Stimulated activated effector memory CD8-positive, alpha-beta T cell treated with anti-CD3 and anti-CD28 coated beads, Interleukin-12 subunit alpha, Interleukin-12 subunit beta, amount 100 ng/mL, for 72 hours (primary cell): Measurements from ENCODE around the gene PRDX3.

Experiments
- ATAC-seq: fragments of 150-1000 bp; cut with Tn5 transposase; 2 replicates; pipeline ENCODE4 v1.10.0; 2021
- DNase-seq, 2 donors: peaks; one replicate each; pipeline ENCODE4 v3.0.0; 2021 to 2022; ENCODE audit warnings: low spot score in 2 of 2
- H3K27ac Mint-ChIP-seq: one replicate; pipeline ENCODE4 v1.8.0; 2022; ENCODE audit warnings: mild to moderate bottlenecking, mixed read lengths
- H3K36me3 Mint-ChIP-seq: one replicate; pipeline ENCODE4 v1.8.0; 2022; ENCODE audit warnings: mild to moderate bottlenecking, mixed read lengths
- H3K4me1 Mint-ChIP-seq: one replicate; pipeline ENCODE4 v1.8.0; 2022; ENCODE audit warnings: mixed read lengths
- H3K4me3 Mint-ChIP-seq: one replicate; pipeline ENCODE4 v1.8.0; 2022; ENCODE audit warnings: mild to moderate bottlenecking, mixed read lengths
- H3K9me3 Mint-ChIP-seq: one replicate; pipeline ENCODE4 v1.8.0; 2022; ENCODE audit warnings: mixed read lengths

Gene PRDX3

DNA sequence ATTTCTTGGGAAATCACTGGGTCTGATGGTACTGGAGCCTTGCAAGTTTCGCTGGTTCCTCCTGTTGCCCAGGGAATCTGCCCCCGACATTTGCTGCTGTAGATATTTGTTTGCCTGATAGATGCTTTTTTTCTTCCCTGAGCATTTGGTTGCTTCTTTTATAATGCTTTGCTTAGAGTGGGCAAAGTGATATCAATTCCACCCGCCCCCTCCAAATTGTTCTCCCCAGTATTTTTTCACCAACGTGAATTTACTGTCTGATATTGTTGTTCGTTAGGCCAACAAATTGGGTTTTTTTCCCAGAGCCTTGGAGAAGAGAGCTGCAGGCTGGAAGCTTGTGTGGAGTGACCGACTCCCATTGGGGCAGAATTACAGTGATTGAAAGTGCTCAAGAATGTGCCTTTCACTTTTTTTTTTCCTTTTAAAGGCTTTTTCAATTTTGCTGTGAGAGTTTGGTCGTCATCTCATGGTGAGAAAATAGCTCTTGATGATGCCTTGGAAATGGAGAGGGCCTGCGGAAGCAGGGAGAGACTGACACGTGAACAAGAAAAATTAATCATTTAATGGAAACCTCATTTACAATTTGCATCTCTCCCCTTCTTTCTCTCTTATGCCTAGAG, 31.2 kb upstream of the PRDX3 start:
- Mint-ChIP-seq H3K4me3 (peak overlapping the region; percentile 85), H3K9me3 (no peaks in the 10 kb centered on the region), H3K4me1 (peaks cover 48% of the 10 kb centered on the region), H3K27ac (no peak overlapping the region), H3K36me3 (peaks cover 14% of the 10 kb centered on the region)
- ATAC-seq (no peak), DNase-seq (no peak)

DNA sequence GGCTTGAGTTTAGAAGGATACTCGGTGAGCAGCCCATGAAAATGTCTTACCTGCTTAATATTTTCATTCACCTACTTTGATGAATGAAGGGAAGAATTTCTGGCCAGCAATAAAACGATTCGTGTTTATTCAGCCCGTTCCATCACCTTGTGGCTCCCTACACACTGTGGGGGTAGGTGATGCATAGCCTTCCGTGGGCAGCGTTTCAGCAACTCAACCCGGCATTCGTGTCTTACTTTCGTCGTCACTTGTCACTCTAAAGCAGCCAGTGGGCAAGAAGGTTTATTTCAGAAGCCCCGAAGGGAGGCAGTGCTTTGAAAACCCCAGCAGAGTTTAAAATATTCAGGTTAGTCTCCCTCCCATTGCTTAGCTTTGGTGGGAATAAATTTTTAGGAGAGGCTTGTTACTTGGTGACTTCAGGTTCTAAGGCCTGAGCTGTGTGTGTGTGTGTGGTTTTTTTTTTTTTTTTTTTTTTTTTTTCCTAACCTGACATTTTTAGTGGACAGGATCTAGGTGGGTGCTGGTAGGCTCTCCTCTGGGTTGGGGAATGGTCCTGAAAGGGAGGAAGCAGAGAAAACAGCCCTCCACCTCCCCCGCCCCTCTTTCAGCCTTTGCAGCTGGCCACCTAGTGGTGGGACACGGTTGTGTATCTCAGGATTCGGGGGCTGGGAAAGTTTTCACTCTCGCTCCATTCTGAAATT, 30.6 kb upstream of the PRDX3 start:
- no peaks in the 10 kb centered on the region for H3K9me3 Mint-ChIP-seq
- peak overlapping the region; percentile 85 for H3K4me3 Mint-ChIP-seq
- peaks cover 48% of the 10 kb centered on the region for H3K4me1 Mint-ChIP-seq

DNA sequence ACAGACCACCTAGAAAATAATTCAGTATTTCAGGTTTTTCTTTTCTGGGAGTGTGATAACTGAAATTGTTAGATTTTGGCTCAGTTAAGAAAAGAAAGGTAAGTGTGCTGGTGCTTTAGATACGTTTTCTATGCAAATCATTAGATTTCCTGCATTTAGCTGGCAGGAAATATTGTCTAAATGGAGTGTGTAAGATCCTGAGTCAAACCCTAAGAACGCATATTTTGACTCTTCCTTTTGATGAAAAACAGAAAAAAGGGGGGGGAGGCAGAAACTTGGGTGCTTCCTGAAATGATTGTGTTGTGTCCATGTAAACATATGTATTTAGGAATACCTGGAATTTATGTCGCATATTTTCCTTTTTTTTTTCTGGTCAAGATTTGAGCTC, 29.9 kb upstream of the PRDX3 start:
- DNase-seq (no peak), ATAC-seq (no peak)
- H3K4me3 Mint-ChIP-seq = peak overlapping the region; percentile 85
- peak overlapping the region; percentile 75 for H3K27ac Mint-ChIP-seq
- H3K9me3 Mint-ChIP-seq = no peaks in the 10 kb centered on the region
- peaks cover 48% of the 10 kb centered on the region for H3K4me1 Mint-ChIP-seq
- peaks cover 14% of the 10 kb centered on the region for H3K36me3 Mint-ChIP-seq

More for the DNA sequence above, 30.6 kb upstream of the PRDX3 start:
- Mint-ChIP-seq H3K27ac (peak overlapping the region; percentile 75), H3K36me3 (peaks cover 14% of the 10 kb centered on the region)
- ATAC-seq (peak; percentile 63), DNase-seq (peak; percentile 28 to 76)

DNA sequence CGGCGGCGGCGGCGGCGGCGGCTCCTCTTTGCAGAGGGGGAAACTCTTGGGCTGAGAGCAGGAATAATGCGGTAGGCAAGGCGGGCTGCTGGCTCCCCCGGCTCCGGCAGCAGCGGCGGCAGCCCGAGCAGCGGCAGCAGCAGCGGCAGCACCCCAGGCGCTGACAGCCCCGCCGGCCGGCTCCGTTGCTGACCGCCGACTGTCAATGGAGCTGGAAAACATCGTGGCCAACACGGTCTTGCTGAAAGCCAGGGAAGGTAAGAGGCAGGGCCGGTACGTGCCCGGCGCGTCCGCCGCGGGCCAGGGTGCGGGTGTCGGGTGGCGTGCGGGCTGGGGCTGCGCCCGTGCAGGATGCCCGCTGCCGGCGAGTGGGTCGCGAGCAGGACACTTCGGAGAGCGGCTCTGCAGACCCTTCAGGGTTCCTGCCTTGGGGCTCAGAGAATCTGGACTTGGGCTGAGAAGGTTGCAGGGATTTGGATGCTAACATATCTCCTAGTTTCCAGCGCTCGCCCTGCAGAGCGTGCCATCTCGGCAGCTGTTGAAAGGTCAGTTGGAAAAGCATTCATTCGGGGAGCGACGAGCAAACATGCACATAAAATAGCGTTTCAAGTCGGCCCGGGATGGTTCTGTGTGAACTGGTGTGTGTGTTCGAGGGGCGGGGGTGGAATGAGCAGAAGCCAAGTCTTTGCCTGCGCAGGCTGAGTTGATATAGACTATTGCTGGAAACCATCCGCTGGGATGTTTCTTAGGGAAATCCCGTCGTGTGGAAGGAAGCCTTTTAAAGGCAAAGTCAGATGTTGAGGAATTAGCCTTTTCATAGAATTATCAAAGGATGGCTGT, 29.3 kb upstream of the PRDX3 start:
- H3K36me3 Mint-ChIP-seq = peaks cover 12% of the 10 kb centered on the region
- H3K27ac Mint-ChIP-seq = peak overlapping the region; percentile 75
- peaks cover 48% of the 10 kb centered on the region for H3K4me1 Mint-ChIP-seq
- H3K4me3 Mint-ChIP-seq = peak overlapping the region; percentile 85
- peak; percentile 42 to 81 for DNase-seq
- ATAC-seq = peak; percentile 8
- H3K9me3 Mint-ChIP-seq = no peaks in the 10 kb centered on the region

DNA sequence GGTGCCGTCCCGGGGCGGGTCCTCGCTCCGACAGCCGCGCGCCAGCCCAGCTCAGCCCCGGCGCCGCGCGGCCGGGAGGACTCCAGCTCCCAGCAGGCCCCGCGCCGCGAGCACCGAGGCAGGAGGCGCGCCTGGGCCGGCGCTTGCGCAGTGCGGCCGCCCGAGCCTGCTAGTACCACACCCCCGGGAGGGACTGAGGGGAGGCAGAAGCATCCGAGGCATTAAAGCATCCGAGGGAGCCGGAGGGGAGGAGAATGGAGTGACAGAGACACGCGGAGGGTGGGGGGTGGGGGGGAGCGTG, 28.7 kb upstream of the PRDX3 start, which contains the start of gene GRK5:
TSS of gene GRK5 (plus strand) at position 206 of the 301 bp plus-strand sequence. CDS start 347 bp downstream, outside the sequence.
- Mint-ChIP-seq H3K4me3 (peak within 1 kb of the TSS; percentile 94), H3K4me1 (peaks cover 41% of the 10 kb centered on the region), H3K9me3 (no peaks in the 10 kb centered on the region), H3K27ac (peak within 1 kb of the TSS; percentile 96), H3K36me3 (peaks cover 6% of the 10 kb centered on the region)
- DNase-seq (peak; percentile 93 to 95), ATAC-seq (peak; percentile 91)

DNA sequence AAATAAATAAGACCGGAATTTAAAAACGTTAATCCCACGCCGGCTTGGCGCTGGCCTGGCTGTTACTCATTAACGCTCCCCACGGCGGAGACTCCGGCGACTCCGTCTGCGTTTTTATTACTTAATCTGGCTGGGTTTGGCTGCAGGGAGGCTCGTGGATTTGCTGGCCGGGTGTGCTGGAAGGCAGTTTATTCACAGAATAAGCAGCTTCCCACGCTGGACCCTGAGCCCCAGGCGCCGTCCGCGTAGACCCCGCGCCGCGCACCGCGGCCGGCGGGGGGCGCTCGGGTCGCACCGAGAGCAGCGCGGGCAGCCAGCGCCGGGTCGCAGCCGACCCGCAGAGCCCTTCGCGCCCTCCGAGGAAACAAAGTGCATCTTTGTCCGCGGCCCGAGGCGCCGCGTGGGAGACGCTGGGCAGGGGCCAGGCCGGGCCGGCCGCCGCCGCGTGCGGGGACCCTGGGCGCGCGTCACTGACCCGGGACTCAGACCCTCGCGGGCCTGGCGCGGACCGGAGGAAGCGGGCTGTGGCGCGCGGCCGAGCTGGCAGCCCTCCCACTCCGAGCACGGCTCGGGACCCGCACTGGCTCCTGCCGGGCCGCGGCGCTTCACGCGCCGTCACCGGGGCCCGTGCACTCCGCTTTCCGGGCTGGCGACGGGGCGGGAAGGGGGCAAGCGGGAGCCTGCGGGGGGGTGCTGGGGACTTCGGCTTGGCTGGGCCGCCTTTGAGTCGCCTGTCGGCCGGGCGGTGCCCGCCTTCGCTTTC, 28.2 kb upstream of the PRDX3 start:
- ATAC-seq = peak; percentile 71
- Mint-ChIP-seq H3K4me1 (peaks cover 36% of the 10 kb centered on the region), H3K27ac (peak overlapping the region; percentile 96), H3K4me3 (peak overlapping the region; percentile 94), H3K9me3 (no peaks in the 10 kb centered on the region), H3K36me3 (peaks cover 6% of the 10 kb centered on the region)
- DNase-seq = peak; percentile 77 to 88

DNA sequence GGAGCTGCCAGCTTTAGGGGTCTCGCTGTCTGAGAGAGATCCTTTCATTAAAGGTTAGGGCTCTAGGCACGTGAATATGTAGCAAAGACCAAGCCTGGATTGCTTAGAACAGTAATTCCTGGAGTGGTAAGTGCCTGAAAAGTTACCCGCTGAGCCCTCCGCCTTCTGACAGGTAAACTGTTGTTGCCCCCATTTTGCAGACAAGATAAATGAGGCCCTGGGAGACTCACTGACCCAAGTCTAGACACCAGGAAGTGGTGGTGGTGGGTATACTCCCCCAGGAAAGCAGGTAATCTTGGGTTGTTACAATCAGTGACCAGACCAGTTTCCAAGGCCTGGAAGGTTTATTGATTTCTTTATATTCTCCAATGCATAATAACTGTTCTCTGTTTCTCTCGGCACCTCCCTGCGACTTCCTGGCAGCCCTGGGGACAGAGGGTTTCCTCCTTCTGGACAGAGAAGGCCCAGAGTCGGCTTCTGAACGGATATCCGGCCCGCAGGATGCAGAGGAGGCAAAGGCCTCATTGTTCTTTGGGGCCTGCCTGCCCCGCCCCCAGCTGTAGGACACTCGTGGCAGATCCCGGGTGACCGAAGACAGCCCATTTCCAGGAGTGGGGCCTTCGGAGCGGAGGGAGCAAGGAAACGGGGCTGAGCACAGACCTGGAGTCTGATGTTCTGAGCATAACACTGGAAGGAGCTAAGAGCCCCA, 27.4 kb upstream of the PRDX3 start:
- ATAC-seq (peak; percentile 19), DNase-seq (peak; percentile 35 to 79)
- H3K36me3 Mint-ChIP-seq = peaks cover 6% of the 10 kb centered on the region
- H3K9me3 Mint-ChIP-seq = no peaks in the 10 kb centered on the region
- peak overlapping the region; percentile 94 for H3K4me3 Mint-ChIP-seq
- peak overlapping the region; percentile 96 for H3K27ac Mint-ChIP-seq
- H3K4me1 Mint-ChIP-seq = peaks cover 31% of the 10 kb centered on the region

DNA sequence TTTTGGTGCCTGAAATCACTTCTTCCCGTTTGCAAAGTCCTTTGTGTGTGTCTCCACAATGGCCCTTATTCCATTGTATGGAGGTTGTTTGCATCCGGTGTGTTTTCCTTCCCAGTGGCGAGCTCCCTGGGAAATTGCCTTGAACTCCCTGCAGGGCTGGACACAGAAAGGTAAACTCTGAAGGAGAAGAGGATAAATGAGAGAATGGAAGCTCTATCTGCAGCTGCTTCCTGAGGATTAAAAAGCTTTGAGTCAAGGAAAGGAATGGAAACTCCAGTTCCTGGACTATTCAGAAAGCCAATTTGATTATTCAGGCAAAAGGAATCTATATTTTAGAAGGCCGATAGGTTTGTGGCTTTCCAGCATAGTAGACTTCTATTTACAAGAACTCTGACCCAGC, 24.4 kb upstream of the PRDX3 start:
- H3K36me3 Mint-ChIP-seq = peaks cover 6% of the 10 kb centered on the region
- H3K9me3 Mint-ChIP-seq = no peaks in the 10 kb centered on the region
- H3K4me1 Mint-ChIP-seq = peaks cover 26% of the 10 kb centered on the region
- H3K27ac Mint-ChIP-seq = no peak overlapping the region
- no peak for ATAC-seq
- no peak overlapping the region for H3K4me3 Mint-ChIP-seq
- no peak for DNase-seq

DNA sequence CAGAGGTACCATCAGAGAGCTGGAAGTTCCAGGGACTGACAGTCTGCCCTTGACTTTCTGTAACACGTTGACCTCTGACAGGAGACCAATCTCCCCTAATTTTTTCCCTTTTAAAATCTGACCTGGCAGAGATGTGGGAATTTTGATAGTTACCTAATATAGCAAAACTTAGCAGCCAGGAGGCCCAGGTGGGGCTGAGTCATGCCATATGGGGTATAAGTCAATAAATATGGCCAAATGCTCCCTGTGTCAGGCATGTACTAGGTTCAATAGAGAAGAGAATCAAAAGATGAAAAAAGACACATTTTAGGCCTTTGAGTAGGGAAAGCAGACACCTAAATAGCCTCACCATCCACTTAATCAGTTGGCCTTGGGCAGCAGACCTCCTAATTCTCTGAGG, 22.6 kb upstream of the PRDX3 start:
- no peak overlapping the region for H3K27ac Mint-ChIP-seq
- peaks cover 25% of the 10 kb centered on the region for H3K4me1 Mint-ChIP-seq
- no peak overlapping the region for H3K4me3 Mint-ChIP-seq
- no peak for DNase-seq
- H3K9me3 Mint-ChIP-seq = no peaks in the 10 kb centered on the region
- no peak for ATAC-seq
- H3K36me3 Mint-ChIP-seq = peaks cover 2% of the 10 kb centered on the region

DNA sequence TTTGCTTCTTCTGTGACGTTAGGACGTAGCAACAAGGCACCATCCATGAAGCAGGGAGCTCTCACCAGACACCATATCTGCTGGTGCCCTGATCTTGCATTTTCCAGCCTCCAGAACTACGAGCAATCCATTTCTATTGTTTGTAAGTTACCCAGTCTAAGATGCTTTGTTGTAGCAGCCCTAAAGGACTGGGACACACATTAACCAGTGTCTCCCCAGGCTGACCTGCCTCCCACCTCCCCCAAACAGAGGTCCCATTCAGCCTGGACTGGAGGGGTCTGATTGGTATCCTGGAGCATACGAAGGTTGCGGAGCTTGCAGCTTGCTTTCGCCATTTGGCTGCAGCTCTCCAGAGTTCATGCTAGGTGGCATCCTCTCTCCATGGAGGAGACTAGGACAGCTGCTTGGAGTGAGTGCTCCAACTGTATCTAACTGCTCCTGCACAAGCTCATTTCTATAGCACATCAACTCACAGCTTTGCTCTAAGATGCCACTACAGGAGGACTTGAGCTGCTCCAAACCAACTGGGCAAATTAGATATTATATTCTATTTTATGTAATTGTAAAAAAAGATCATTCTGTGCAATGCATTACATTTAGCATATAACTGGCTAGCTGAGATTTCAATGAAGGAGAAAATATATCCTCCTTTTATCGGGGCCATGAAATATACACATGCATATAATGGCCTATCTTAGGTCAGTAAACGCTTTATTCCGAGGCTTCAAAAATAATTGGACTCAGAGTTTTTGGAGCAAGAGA, 20.8 kb upstream of the PRDX3 start:
- H3K9me3 Mint-ChIP-seq = no peaks in the 10 kb centered on the region
- no peak for DNase-seq
- peak; percentile 74 for ATAC-seq
- H3K4me3 Mint-ChIP-seq = no peak overlapping the region
- H3K27ac Mint-ChIP-seq = peak overlapping the region; percentile 60
- H3K36me3 Mint-ChIP-seq = no peaks in the 10 kb centered on the region
- peaks cover 21% of the 10 kb centered on the region for H3K4me1 Mint-ChIP-seq

DNA sequence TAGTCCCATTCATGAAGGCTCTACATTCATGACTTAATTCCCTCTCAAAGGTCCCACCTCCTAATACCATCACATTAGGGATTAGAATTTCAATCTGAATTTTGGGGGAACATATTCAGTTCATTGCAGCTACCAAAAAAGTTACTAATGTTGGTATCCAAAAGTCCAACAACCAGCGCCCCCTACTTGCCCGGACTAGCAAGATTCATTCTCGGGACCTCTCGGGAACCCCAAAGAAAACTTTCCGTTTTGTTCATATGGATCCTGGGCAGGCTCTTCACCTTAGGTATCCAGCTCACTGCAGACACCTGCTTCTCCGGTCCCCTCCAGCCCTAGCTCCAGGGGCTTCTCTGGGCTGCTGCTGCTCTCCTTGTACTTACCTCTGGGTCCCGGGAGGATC, 19.8 kb upstream of the PRDX3 start:
- H3K36me3 Mint-ChIP-seq = no peaks in the 10 kb centered on the region
- DNase-seq = no peak
- H3K27ac Mint-ChIP-seq = peak overlapping the region; percentile 60
- ATAC-seq = no peak
- H3K9me3 Mint-ChIP-seq = no peaks in the 10 kb centered on the region
- no peak overlapping the region for H3K4me3 Mint-ChIP-seq
- peaks cover 21% of the 10 kb centered on the region for H3K4me1 Mint-ChIP-seq

DNA sequence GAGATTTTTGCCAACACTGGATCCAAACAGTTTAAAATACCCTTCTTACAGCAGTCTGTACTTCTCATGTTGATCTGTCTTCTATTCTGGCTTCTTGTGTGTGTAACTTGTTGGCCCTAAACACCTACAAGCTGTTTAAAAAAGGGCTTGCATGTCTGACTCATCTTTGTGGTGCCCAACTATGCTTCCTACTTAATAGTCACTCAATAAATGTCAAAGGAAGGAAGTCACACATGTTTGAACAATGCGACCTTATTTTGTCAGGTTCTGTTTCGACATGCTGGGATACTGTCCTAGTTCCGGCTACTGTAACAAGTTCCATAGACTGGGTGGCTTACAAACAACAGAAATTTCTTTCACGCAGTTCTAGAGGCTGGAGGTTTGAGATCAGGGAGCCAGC, 19.3 kb upstream of the PRDX3 start:
- no peaks in the 10 kb centered on the region for H3K9me3 Mint-ChIP-seq
- ATAC-seq (peak; percentile 82), DNase-seq (no peak)
- H3K27ac Mint-ChIP-seq = peak overlapping the region; percentile 78
- no peaks in the 10 kb centered on the region for H3K36me3 Mint-ChIP-seq
- H3K4me1 Mint-ChIP-seq = peaks cover 21% of the 10 kb centered on the region
- no peak overlapping the region for H3K4me3 Mint-ChIP-seq

DNA sequence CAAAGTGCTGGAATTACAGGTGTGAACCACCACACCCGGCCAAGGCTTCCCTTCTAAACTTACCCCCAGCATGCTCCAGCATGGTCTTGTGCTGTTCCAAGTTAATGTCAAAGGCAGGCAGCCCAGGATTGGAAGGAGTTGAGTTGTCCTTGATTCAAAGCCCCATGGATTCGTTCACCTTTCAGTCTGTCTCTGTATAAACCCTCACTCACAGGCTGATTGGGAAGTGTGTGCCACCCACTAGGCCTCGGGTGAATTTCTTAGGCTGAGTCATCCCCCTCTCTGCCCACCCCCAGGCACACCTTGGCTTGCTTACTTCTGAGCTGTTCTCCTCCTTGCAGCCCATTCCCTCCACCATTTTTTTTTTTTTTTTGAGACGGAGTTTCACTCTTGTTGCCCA, 13.3 kb upstream of the PRDX3 start:
- peak; percentile 65 for ATAC-seq
- DNase-seq = no peak
- Mint-ChIP-seq H3K4me1 (peaks cover 17% of the 10 kb centered on the region), H3K27ac (no peak overlapping the region), H3K9me3 (no peaks in the 10 kb centered on the region), H3K36me3 (no peaks in the 10 kb centered on the region), H3K4me3 (no peak overlapping the region)
